GM18499 (cell line): Measurements from ENCODE around the gene GOSR2.
"Not testable (repeated sequence)": the region's sequence is repeated elsewhere in the genome, so short reads cannot be mapped to it uniquely, and the experiment has no call there.

ENCODE experiments used
- ATAC-seq: cut with Tn5 transposase; IDR thresholded peaks from one replicate; pipeline ENCODE4 v1.9.1; 2021; ENCODE audit warnings: moderate number of reproducible peaks; ENCODE audit not compliant: insufficient read depth, unreplicated experiment

The GOSR2 gene

GRCh38 chr17:46928467-46929261 lies 5.7 kb downstream of the GOSR2 start:
- ATAC-seq: no peak

GRCh38 chr17:46929413-46929812 lies 6.5 kb downstream of the GOSR2 start:
- no peak for ATAC-seq

GRCh38 chr17:46930051-46930450 lies 7.1 kb downstream of the GOSR2 start:
- no peak for ATAC-seq

- ATAC-seq: no peak
These were observed 8.6 kb downstream of the GOSR2 start for GRCh38 chr17:46931596-46931995.

GRCh38 chr17:46935658-46936266 lies 12.8 kb downstream of the GOSR2 start:
- ATAC-seq: no peak

GRCh38 chr17:46940692-46941404 lies 17.9 kb downstream of the GOSR2 start:
- ATAC-seq: no peak

GRCh38 chr17:46942441-46943217 lies 19.7 kb downstream of the GOSR2 start:
- no peak for ATAC-seq

- ATAC-seq: no peak
These were observed 20.2 kb downstream of the GOSR2 start for GRCh38 chr17:46943218-46943500.

GRCh38 chr17:46943501-46944393 lies 20.8 kb downstream of the GOSR2 start:
- ATAC-seq: no peak

GRCh38 chr17:46944931-46945330 lies 22.0 kb downstream of the GOSR2 start:
- no peak for ATAC-seq

- ATAC-seq: no peak
These were observed 24.3 kb downstream of the GOSR2 start for GRCh38 chr17:46947216-46947615.

- no peak for ATAC-seq
These were observed 25.6 kb downstream of the GOSR2 start for GRCh38 chr17:46948544-46948943.

GRCh38 chr17:46949291-46950174 lies 26.6 kb downstream of the GOSR2 start:
- ATAC-seq: no peak

GRCh38 chr17:46950342-46950996 lies 27.5 kb downstream of the GOSR2 start:
- ATAC-seq: no peak

GRCh38 chr17:46950997-46951621 lies 28.1 kb downstream of the GOSR2 start:
- no peak for ATAC-seq

GRCh38 chr17:46951706-46952105 lies 28.7 kb downstream of the GOSR2 start:
- no peak for ATAC-seq

GRCh38 chr17:46952115-46952514 lies 29.2 kb downstream of the GOSR2 start:
- no peak for ATAC-seq

GRCh38 chr17:46953191-46953590 lies 30.2 kb downstream of the GOSR2 start:
- not testable (repeated sequence) for ATAC-seq
